Neural cell (in vitro differentiated cells): ENCODE data around the gene DOCK4.

Experiments used
- CTCF ChIP-seq: fragments of 450-650 bp; IDR thresholded peaks from 2 replicates; pipeline ENCODE4 v1.5.1; 2014; ENCODE audit warnings: antibody characterized with exemption, mild to moderate bottlenecking, moderate library complexity; ENCODE audit not compliant: poor library complexity, severe bottlenecking
- EP300 ChIP-seq: fragments of 450-650 bp; conservative IDR thresholded peaks from 2 replicates; pipeline ENCODE4 v1.6.1; 2014; ENCODE audit warnings: antibody characterized with exemption, mild to moderate bottlenecking, moderate library complexity; ENCODE audit not compliant: poor library complexity, severe bottlenecking
- EZH2 ChIP-seq: fragments of 200-600, 300-800 bp; shearing (Covaris generic), sonication (generic); IDR thresholded peaks from 2 replicates; pipeline ENCODE4 v1.6.1; 2014; ENCODE audit warnings: antibody characterized with exemption, low read length, borderline replicate concordance, mild to moderate bottlenecking; ENCODE audit not compliant: insufficient read depth, poor library complexity, severe bottlenecking
- POLR2AphosphoS5 ChIP-seq: IDR thresholded peaks from 2 replicates; pipeline ENCODE4 v1.6.1; 2012
- RAD21 ChIP-seq: fragments of 450-650 bp; conservative IDR thresholded peaks from 2 replicates; pipeline ENCODE4 v1.6.1; 2014; ENCODE audit warnings: antibody characterized with exemption, mild to moderate bottlenecking, moderate library complexity
- SMC3 ChIP-seq: fragments of 450-650 bp; conservative IDR thresholded peaks from 2 replicates; pipeline ENCODE4 v1.6.1; 2014; ENCODE audit warnings: antibody characterized with exemption, mild to moderate bottlenecking, moderate library complexity; ENCODE audit not compliant: poor library complexity
- TAF1 ChIP-seq: IDR thresholded peaks from 2 replicates; pipeline ENCODE4 v1.6.1; 2012; ENCODE audit warnings: low read depth
- TF ChIP-seq, protein P1 (sequence below): IDR thresholded peaks from 2 replicates; pipeline ENCODE4 v1.6.1; 2012; ENCODE audit warnings: borderline replicate concordance

- TF ChIP-seq CTCF: no peak
- no peak for TF ChIP-seq EP300
- TF ChIP-seq EZH2: no peak
- TF ChIP-seq, protein P1, sequence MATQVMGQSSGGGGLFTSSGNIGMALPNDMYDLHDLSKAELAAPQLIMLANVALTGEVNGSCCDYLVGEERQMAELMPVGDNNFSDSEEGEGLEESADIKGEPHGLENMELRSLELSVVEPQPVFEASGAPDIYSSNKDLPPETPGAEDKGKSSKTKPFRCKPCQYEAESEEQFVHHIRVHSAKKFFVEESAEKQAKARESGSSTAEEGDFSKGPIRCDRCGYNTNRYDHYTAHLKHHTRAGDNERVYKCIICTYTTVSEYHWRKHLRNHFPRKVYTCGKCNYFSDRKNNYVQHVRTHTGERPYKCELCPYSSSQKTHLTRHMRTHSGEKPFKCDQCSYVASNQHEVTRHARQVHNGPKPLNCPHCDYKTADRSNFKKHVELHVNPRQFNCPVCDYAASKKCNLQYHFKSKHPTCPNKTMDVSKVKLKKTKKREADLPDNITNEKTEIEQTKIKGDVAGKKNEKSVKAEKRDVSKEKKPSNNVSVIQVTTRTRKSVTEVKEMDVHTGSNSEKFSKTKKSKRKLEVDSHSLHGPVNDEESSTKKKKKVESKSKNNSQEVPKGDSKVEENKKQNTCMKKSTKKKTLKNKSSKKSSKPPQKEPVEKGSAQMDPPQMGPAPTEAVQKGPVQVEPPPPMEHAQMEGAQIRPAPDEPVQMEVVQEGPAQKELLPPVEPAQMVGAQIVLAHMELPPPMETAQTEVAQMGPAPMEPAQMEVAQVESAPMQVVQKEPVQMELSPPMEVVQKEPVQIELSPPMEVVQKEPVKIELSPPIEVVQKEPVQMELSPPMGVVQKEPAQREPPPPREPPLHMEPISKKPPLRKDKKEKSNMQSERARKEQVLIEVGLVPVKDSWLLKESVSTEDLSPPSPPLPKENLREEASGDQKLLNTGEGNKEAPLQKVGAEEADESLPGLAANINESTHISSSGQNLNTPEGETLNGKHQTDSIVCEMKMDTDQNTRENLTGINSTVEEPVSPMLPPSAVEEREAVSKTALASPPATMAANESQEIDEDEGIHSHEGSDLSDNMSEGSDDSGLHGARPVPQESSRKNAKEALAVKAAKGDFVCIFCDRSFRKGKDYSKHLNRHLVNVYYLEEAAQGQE: no peak
- TF ChIP-seq POLR2AphosphoS5: no peak
- no peak for TF ChIP-seq RAD21
- no peak for TF ChIP-seq TAF1
- TF ChIP-seq SMC3: no peak
Measured at GRCh38 chr7:112254156-112254555, 48.0 kb upstream of the DOCK4 start.
